Activated CD8-positive, alpha-beta memory T cell treated with anti-CD3 and anti-CD28 coated beads for 24 hours (primary cell): Measurements from ENCODE around the gene HOOK1.
"Not testable (repeated sequence)": the region's sequence is repeated elsewhere in the genome, so short reads cannot be mapped to it uniquely, and the experiment has no call there.

ENCODE experiments used
- DNase-seq: peaks from one replicate; pipeline ENCODE4 v3.0.0-alpha.2; 2020

HOOK1 gene

DNA sequence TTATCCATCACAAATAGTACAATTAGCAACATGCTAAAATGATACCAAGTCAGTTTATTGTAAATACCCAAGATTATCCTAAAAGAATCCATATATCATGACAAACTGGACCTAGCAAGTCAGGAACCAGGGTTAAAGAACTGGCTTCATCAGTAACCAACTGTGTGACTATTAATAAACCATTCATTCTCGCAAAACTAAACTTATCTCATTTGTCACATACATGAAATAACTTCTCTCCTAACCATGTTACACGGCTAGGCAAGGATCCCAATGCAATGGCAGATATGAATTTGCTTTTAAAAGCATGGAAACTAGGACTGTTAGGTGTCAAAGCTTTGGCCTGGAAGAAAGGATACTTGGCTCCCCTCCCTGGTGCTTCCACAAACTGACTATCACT lies 82.4 kb downstream of the HOOK1 start:
- DNase-seq, result no peak

DNA sequence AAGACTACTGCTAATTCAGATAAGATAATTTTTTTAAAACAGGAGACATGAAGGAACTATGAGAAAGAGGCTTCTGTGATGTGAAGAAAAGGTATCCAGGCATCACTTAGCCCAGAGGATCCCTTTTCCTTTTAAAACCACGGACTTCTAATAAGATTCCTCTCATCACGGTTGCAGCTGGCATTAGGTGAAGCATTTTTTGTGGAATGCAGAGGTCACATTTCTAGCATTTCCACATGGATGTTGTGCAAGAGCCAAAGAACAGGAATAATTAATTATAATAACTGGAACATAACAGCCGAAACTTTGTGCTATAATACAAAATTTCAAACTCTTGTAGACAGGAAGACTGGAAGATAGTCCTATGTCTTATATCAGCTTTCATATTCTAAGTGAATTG lies 84.2 kb downstream of the HOOK1 start:
- no peak for DNase-seq

DNA sequence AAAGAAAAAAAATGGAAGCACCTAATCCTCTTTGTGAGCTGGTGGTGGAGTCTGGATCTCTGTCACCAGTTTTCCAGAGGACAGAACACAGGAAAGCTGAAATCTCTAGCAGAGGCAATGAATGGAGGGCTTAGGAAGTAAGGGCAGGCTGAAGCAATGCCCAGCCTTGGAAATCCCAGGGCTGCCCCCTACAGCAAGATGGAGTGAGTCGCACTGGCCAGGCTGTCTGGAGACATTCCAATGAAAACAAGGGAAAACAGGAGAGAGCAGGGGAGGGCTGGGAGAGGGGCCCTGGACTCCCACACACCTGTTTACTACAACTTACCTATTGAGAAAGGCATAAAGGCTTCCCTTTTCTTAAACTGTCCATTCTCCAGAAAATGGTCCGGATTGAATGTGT lies 85.9 kb downstream of the HOOK1 start:
- DNase-seq, result no peak

DNA sequence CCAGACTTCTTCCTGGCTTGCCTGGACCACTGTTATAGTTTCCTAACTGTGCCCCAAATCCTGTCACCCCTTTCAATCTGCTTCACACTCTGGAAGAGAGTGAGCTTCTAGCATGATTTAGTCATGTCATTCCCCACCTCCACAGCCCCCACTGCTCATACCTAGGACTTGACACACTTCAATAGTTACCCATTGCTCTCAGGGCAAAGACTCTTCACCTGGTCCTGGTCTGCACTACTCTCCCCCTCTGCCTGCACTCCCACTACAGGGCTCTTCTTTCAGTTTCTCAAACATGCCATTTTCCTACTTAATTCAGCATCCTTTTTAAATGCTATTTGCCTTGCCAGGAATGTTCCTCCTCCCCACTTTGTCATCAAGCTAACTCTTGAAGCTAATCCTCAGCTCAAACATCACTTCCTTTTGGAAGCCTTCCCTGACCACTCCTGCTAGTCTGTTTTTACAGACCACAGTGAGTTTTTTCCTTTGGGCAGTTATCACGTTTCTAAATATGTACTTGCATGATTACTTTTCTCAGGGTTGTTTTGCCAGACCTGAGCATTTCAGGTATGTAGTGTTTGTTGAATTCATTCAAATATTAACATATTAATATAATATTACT lies 87.1 kb downstream of the HOOK1 start:
- no peak for DNase-seq

DNA sequence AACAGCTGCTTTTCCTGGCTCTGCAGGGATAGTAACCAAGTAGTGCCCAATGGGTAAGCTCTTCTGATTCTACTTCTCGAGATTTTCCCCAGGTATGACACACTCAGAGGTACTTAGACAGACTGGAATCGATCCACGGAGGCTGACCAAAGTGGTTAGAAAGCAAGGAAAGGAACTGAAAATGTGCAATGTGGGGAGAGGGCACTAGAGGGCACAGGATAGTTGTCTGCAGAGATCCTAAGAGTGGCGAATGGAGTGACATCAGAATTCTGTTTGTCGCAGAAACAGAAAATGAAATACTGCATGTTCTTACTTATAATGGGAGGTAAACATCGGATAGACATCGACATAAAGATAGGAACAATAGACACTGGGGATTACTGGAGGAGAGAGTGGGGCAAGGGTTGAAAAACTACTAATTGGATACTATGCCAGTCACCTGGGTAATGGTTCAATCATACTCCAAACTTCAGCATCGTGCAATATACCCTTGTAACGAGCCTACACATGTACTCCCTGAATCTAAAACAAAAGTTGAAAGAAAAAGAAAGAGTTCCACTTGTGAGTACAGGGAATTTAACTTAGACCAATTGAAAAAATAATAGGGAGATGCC lies 88.5 kb downstream of the HOOK1 start:
- DNase-seq, result no peak

DNA sequence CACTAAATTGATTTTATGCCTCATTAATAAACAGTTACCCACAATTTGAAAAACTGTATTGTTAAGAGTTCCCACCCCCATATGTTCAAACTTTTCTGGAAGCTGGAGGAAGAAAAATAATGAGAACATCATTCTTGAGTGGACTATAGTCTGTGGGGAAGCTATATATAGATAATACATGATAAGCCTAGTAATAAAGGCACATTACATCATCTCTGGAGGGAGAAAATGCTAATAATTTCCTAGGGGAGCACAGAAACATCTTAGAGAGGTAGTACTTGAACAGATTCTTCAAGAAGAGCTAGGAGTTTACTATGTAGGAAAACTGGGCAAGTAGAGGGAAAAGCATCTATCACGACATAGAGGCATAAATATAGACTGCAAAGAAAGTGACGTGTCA lies 92.2 kb downstream of the HOOK1 start:
- no peak for DNase-seq

DNA sequence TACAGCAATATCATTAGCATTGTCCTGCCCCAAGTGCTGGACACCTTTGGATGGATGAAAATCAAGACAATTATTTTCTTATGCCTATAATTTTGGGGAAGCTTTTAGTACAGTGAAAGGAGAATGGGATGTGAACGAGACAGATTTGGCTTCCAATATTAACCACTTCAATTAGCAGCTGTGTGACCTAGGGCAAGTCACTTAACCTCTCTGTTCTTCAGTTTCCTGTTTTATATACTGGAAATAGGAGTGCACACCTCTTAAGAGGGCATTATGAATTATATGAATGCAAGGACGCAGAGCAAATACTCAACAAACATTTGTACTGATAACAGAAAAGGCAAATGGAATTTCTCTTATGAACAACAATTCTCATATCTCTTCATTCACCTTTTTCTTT lies 93.3 kb downstream of the HOOK1 start:
- DNase-seq, result no peak

DNA sequence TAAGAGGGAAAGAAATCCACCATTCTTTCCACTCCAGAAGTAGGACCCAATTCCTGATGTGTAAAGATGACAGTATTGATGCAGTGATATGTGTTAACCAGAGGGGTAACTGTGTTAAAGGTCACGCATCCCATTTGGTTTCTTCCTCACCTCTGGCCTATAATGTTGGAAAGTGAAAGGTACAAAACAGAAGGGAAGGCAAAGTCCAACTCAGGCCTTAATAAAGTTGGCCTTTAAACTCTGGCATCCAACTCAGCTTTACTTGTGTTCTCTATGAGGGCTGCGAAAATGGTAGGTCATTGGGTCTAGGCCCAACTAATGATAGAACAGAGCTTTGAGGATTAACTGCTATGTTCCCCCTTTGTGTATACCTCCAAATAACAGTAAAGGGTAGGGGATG lies 93.9 kb downstream of the HOOK1 start:
- no peak for DNase-seq

DNA sequence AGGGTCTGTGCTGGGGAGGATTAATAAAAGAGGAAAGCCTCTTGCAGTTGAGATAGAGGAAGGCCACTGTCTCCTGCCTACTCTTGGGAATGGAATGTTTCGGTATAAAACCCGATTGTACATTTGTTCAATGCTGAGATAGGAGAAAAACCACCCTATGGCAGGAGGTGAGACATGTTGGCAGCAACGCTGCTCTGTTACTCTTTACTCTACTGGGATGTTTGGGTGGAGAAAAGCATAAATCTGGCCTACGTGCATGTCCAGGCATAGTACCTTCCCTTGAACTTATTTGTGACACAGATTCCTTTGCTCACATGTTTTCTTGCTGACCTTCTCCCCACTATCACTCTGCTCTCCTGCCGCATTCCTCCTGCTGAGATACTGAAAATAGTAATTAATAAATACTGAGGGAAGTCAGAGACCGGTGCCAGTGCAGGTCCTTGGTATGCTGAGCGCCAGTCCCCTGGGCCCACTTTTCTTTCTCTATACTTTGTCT lies 100.1 kb downstream of the HOOK1 start:
- DNase-seq, result not testable (repeated sequence)

DNA sequence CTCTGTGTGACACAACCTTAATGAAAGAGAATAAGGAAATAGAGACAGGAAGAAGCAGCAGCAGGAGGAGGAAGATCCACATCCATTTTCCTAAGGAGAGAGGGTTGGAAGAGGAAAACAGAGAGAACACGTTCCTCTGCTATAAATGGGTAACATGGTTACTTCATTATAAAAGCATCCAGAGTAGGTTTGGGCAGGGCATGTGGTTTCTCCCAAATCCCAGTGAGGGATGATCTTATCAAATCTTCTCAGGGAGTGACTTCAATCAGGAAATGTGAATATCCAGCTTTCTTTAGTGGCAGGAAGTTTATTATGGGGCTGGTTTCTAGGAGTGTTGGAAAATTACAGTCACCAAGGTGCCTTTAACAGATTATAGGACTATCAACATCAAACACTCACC lies 100.8 kb downstream of the HOOK1 start:
- no peak for DNase-seq

DNA sequence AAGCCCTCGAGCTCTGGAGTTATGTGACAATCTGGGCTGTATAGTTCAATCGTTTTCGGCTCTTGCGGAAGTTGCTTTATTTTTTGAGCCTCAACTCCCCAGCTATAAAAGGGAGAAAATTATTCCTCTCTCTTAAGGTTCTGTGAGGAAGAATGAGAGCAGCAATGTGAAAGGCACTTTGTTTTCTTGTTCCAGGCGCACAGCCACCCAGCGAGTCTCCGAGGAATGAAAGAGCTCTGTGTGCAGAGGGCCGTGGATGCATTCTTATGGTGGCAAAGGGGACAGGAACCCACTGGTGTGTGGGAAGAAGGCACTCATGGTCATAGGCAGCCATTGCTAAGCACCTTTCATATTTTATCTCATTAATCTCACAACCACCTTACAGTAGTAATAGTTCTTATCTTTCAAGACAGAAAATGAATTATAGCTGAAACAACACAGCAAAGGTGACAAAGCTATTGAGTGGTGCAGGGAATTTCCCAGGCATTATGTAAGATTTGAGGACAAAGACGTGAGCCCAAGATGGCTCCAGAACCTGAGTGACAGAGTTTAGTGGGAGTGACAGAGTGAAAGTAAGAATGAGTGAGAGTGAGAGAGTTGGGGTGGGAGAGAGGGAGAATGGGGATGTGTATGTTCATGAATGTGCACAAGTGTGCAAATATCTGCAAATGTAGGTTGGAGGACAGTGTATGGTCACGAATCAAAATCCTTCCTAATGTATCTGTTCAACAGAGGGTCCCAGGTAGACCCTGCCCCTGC lies 102.5 kb downstream of the HOOK1 start:
- DNase-seq, result no peak

DNA sequence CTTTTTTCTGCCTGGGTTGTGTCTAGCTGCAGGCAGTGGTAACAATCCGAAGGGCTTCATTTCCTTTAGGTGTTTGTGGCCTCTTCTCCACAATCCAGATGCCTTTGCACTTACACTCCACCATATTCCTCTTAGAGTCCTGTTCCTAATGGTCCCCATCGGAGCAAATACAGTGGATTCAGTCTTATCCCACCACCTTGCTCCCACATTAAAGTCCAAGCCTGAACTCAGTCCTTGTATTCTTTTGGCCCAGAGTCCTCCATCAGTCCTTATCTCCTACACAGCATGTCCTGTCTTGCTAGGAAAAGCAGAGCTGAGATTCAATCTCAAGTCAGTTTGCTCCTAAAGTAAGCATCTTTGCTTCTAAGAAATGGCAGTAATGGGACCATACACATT lies 103.0 kb downstream of the HOOK1 start:
- DNase-seq, result no peak

DNA sequence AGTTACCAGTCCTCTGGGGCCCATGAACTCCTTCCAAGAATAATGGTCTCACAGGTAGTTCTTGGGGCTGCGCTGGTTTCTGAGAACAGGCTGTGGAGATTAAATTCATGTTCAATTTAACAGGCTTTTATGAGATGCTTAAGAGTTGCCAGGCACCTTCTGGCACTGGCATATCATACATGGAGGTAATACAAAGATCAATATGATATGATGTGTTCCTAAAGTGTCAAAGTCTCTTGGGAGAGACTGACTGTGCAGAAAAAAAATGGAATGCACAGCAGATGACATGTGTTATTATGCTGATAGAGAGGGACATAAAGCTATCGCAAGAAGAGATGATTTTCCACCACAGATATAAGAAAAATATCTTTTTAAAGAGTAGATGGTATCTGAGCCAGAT lies 105.0 kb downstream of the HOOK1 start:
- DNase-seq, result no peak

DNA sequence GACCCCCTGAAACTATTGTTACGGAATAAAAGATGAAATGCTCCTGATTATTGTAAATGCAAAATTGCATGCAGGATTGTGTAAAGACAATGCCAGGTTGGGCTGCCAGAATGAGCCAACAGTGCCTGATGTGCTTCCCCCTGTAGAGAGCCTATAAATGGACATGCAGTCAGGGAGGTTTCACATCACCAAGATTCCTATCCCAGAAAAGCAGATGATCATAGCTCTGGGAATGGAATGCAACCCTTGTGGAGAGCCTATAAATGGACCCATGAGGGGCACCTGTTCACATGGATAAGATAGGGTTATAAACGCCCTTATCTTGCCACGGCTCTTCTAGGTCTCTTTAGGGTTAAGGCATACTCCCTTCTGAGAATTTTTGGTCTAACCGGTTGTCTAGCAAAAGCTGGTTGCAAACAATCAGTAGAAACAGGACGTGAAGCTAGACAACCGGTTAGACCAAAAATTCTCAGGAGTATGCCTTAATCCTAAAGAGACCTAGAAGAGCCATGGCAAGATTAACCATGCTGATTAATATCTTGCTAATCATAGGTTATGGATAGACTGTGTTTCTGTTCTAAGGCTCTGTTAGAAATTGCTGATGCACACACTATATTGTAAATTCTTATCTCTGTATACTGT lies 106.6 kb downstream of the HOOK1 start:
- not testable (repeated sequence) for DNase-seq

DNA sequence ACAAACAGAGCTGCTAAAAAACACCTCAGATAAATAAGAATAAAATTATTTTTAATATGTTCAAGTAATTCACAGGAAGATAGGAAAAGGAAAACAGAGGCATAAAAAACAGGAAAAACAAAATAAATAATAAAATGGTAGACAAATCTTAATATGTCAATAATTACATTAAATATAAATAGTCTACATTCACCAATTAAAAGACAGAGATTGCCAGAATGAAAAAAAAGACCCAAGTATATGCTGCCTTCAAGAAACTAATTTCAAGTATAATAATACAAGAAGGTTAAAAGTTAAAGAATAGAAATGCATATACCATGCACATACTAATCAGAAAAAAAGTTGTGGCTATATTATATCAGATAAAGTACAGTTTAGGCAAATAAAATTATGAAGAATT lies 109.9 kb downstream of the HOOK1 start:
- no peak for DNase-seq
